OCI-LY3 (cell line): Measurements from ENCODE around the gene COLQ.

Experiments used
- CTCF ChIP-seq: fragments of 200-600, 300-600 bp; sonication (generic); IDR thresholded peaks from 2 replicates; pipeline ENCODE4 v1.5.1; 2014; ENCODE audit warnings: antibody characterized with exemption, low read length, low read depth
- EZH2phosphoT487 ChIP-seq: fragments of 200-600 bp; shearing (Covaris generic); IDR thresholded peaks from 2 replicates; pipeline ENCODE4 v1.6.1; 2018; ENCODE audit warnings: antibody characterized with exemption, mixed run types, low read depth

- TF ChIP-seq CTCF, result no peak
- no peak for TF ChIP-seq EZH2phosphoT487
Measured at GRCh38 chr3:15553749-15554148, 32.2 kb upstream of the COLQ start.
